Progenitor cell of endocrine pancreas (in vitro differentiated cells): Measurements from ENCODE around the gene SGCA. TPM values are rescaled to one million over a fixed set of nuclear protein-coding genes. Genes with fewer than 3 reads are reported as not detected.

ENCODE experiments used
- DNase-seq: peaks from one replicate; pipeline ENCODE4 v3.0.0; 2021; ENCODE audit warnings: low spot score; ENCODE audit not compliant: unreplicated experiment
- H3K27ac Mint-ChIP-seq: 2 replicates; pipeline ENCODE4 v1.8.0; 2021; ENCODE audit warnings: mild to moderate bottlenecking, moderate library complexity, mixed read lengths
- H3K27me3 Mint-ChIP-seq: 2 replicates; pipeline ENCODE4 v1.8.0; 2021; ENCODE audit warnings: mixed read lengths
- H3K36me3 Mint-ChIP-seq: 2 replicates; pipeline ENCODE4 v1.8.0; 2022; ENCODE audit warnings: mixed read lengths; ENCODE audit not compliant: insufficient read depth
- H3K4me1 Mint-ChIP-seq: 2 replicates; pipeline ENCODE4 v1.8.0; 2021; ENCODE audit warnings: low read depth, mixed read lengths
- H3K4me3 Mint-ChIP-seq: 2 replicates; pipeline ENCODE4 v1.8.0; 2021; ENCODE audit warnings: low read depth, mild to moderate bottlenecking, moderate library complexity, mixed read lengths
- H3K9me3 Mint-ChIP-seq: 2 replicates; pipeline ENCODE4 v1.8.0; 2021; ENCODE audit warnings: low read depth, mixed read lengths
- total RNA-seq: library from RNA; stranded (reverse); gene quantifications from 2 replicates; pipeline ENCODE4 v1.2.1, GENCODE V29; 2021
- TF ChIP-seq, protein P1 (sequence below): fragments of 200-600 bp; sonication (generic); IDR thresholded peaks from one replicate; pipeline ENCODE4 v1.5.0; 2021; ENCODE audit warnings: antibody characterized with exemption, mild to moderate bottlenecking; ENCODE audit not compliant: unreplicated experiment

The SGCA gene
- total RNA-seq, 1 donor from 2014 or later = not detected

DNA sequence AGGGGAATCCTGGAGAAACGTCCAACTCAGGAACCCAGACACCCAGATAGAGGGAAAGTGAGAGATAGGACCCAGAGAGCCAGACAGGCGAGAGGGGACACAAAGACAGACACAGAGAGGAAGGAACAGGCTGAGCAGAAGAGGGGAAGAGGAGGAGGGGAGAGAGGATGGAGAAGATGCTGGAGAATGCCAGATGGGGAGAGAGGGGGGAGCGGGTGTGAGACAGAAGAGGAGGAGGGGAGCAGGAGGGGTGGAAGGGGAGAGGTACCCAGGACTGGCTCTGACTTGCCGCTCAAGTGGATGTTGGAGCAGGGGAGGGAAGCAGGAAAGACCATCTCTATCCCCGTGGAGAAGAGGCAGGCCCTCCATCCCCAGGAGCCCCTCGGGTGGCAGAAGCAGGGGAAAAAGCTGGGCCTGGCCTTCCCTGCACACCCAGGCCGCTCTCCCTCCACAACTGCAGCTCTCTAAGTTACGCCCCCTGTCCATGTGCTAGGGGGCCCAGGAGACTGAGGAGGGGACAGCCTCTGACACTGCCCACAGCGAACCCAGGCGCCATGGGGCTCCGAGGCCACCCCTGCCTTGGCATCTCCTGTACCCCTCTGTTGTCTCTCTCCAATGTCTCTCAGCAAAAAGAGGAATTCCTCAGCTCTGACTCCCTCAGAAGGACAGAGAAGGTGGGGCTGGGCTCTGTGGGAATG, 20.1 kb upstream of the SGCA start:
- TF ChIP-seq, protein P1, sequence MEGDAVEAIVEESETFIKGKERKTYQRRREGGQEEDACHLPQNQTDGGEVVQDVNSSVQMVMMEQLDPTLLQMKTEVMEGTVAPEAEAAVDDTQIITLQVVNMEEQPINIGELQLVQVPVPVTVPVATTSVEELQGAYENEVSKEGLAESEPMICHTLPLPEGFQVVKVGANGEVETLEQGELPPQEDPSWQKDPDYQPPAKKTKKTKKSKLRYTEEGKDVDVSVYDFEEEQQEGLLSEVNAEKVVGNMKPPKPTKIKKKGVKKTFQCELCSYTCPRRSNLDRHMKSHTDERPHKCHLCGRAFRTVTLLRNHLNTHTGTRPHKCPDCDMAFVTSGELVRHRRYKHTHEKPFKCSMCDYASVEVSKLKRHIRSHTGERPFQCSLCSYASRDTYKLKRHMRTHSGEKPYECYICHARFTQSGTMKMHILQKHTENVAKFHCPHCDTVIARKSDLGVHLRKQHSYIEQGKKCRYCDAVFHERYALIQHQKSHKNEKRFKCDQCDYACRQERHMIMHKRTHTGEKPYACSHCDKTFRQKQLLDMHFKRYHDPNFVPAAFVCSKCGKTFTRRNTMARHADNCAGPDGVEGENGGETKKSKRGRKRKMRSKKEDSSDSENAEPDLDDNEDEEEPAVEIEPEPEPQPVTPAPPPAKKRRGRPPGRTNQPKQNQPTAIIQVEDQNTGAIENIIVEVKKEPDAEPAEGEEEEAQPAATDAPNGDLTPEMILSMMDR = no peak
- Mint-ChIP-seq H3K4me3 (no peak overlapping the region), H3K9me3 (no peaks in the 10 kb centered on the region), H3K27ac (no peak overlapping the region), H3K4me1 (peaks cover 16% of the 10 kb centered on the region), H3K27me3 (no peaks in the 10 kb centered on the region), H3K36me3 (peaks cover 15% of the 10 kb centered on the region)
- no peak for DNase-seq

GRCh38 chr17:50146230-50146926, 19.4 kb upstream of the SGCA start:
- H3K27me3 Mint-ChIP-seq = no peaks in the 10 kb centered on the region
- no peak overlapping the region for H3K4me3 Mint-ChIP-seq
- peaks cover 16% of the 10 kb centered on the region for H3K4me1 Mint-ChIP-seq
- DNase-seq = no peak
- H3K9me3 Mint-ChIP-seq = no peaks in the 10 kb centered on the region
- TF ChIP-seq, protein P1 = no peak
- peaks cover 12% of the 10 kb centered on the region for H3K36me3 Mint-ChIP-seq
- H3K27ac Mint-ChIP-seq = no peak overlapping the region

- H3K27ac Mint-ChIP-seq = no peak overlapping the region
- DNase-seq = no peak
- H3K4me1 Mint-ChIP-seq = peaks cover 17% of the 10 kb centered on the region
- peaks cover 11% of the 10 kb centered on the region for H3K36me3 Mint-ChIP-seq
- peak overlapping the region; percentile 50 for H3K4me3 Mint-ChIP-seq
- TF ChIP-seq, protein P1 = no peak
- no peaks in the 10 kb centered on the region for H3K27me3 Mint-ChIP-seq
- no peaks in the 10 kb centered on the region for H3K9me3 Mint-ChIP-seq
These were observed 18.7 kb upstream of the SGCA start for GRCh38 chr17:50146927-50147665.

- Mint-ChIP-seq H3K27ac (no peak overlapping the region), H3K4me3 (peak overlapping the region; percentile 66), H3K9me3 (no peaks in the 10 kb centered on the region), H3K27me3 (no peaks in the 10 kb centered on the region), H3K4me1 (peaks cover 17% of the 10 kb centered on the region), H3K36me3 (peaks cover 6% of the 10 kb centered on the region)
- no peak for DNase-seq
- TF ChIP-seq, protein P1 = no peak
These were observed 18.0 kb upstream of the SGCA start for GRCh38 chr17:50147841-50148225.
